Endothelial cell (in vitro differentiated cells): ENCODE results near the gene TNFRSF1B. TPM values are rescaled to one million over a fixed set of nuclear protein-coding genes. Genes with fewer than 3 reads are reported as not detected.
A peak's percentile ranks its signal among the peaks of the same experiment; 100 is the strongest.

ENCODE experiments used
- DNase-seq: peaks from one replicate; pipeline ENCODE4 v3.0.0; 2021; ENCODE audit warnings: low spot score
- H3K27ac Mint-ChIP-seq: one replicate; pipeline ENCODE4 v1.8.0; 2021; ENCODE audit warnings: mixed read lengths, inconsistent platforms; ENCODE audit not compliant: unreplicated experiment
- H3K27me3 Mint-ChIP-seq: one replicate; pipeline ENCODE4 v1.8.0; 2021; ENCODE audit warnings: mild to moderate bottlenecking, moderate library complexity, mixed read lengths, inconsistent platforms; ENCODE audit not compliant: unreplicated experiment
- H3K36me3 Mint-ChIP-seq: one replicate; pipeline ENCODE4 v1.8.0; 2021; ENCODE audit warnings: mild to moderate bottlenecking, low read depth, mixed read lengths, inconsistent platforms; ENCODE audit not compliant: unreplicated experiment
- H3K4me1 Mint-ChIP-seq: one replicate; pipeline ENCODE4 v1.8.0; 2021; ENCODE audit warnings: mild to moderate bottlenecking, mixed read lengths, inconsistent platforms; ENCODE audit not compliant: unreplicated experiment
- H3K4me3 Mint-ChIP-seq: one replicate; pipeline ENCODE4 v1.8.0; 2021; ENCODE audit warnings: mild to moderate bottlenecking, mixed read lengths, inconsistent platforms; ENCODE audit not compliant: unreplicated experiment
- H3K9me3 Mint-ChIP-seq: one replicate; pipeline ENCODE4 v1.8.0; 2021; ENCODE audit warnings: mixed read lengths, inconsistent platforms; ENCODE audit not compliant: unreplicated experiment
- total RNA-seq: library from RNA; stranded (reverse); fragmentation: NEBNext Ultra II Directional; extraction: Animal tissue kit (Norgen Biotek cat#: 25700); gene quantifications from one replicate; pipeline ENCODE4 v1.2.1, GENCODE V29; 2021; ENCODE audit not compliant: unreplicated experiment
- TF ChIP-seq, protein P1 (sequence below): fragments of 200-600 bp; sonication (generic); IDR thresholded peaks from one replicate; pipeline ENCODE4 v1.5.0; 2021; ENCODE audit warnings: antibody characterized with exemption; ENCODE audit not compliant: unreplicated experiment

The TNFRSF1B gene
- total RNA-seq, 1 donor from 2014 or later: 142 TPM

DNA sequence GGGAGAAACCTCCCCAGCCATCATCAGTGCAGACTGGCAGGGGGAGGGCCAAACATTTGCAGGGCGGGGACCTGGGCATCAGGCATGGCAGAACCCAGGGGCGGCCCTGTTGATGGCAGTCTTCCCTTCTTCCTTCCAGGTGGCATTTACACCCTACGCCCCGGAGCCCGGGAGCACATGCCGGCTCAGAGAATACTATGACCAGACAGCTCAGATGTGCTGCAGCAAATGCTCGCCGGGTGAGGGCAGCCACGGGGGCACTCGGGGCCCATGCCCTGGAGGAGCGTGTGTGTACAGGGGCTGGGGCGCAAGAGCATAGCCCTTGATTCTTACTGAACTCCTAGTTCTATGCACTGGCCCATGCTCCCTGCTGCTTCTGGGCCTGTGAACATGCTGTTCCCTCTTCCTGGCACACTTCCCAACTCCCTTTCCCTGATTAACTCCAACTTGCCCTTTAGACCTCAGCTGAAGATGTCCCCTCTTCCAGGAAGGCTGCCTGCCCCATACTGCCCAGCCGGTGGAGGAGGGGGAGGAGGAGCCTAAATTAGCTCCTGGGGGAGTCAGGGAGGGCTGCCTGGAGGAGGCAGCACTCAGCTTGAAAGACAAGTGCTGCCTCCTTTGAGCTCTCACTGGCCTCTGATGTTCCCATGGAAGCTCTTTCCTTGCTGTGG, 22.0 kb downstream of the TNFRSF1B start:
- Mint-ChIP-seq H3K36me3 (peaks cover 39% of the 10 kb centered on the region), H3K27me3 (peaks cover 25% of the 10 kb centered on the region), H3K4me3 (no peak overlapping the region), H3K4me1 (peaks cover 53% of the 10 kb centered on the region), H3K27ac (no peak overlapping the region), H3K9me3 (no peaks in the 10 kb centered on the region)
- TF ChIP-seq, protein P1, sequence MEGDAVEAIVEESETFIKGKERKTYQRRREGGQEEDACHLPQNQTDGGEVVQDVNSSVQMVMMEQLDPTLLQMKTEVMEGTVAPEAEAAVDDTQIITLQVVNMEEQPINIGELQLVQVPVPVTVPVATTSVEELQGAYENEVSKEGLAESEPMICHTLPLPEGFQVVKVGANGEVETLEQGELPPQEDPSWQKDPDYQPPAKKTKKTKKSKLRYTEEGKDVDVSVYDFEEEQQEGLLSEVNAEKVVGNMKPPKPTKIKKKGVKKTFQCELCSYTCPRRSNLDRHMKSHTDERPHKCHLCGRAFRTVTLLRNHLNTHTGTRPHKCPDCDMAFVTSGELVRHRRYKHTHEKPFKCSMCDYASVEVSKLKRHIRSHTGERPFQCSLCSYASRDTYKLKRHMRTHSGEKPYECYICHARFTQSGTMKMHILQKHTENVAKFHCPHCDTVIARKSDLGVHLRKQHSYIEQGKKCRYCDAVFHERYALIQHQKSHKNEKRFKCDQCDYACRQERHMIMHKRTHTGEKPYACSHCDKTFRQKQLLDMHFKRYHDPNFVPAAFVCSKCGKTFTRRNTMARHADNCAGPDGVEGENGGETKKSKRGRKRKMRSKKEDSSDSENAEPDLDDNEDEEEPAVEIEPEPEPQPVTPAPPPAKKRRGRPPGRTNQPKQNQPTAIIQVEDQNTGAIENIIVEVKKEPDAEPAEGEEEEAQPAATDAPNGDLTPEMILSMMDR: no peak
- no peak for DNase-seq

DNA sequence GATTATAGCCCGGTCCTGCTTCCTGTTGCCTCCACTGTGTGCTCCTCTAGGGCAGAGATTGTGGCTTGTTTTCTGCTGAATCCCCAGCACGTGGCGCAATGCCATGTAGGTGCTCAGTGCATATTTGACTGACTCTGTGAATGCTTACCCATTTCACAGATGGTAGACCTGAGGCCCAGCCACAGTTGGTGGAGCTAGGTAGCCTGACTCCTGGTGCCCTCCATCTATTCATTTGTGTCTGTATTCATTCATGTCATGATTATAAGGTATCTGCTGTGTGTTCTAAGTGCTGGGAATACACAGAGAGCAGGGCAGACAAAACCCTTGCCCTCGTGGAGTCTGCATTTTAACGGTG, 22.5 kb downstream of the TNFRSF1B start:
- H3K4me1 Mint-ChIP-seq: peaks cover 53% of the 10 kb centered on the region
- TF ChIP-seq, protein P1: no peak
- peaks cover 43% of the 10 kb centered on the region for H3K36me3 Mint-ChIP-seq
- H3K9me3 Mint-ChIP-seq: no peaks in the 10 kb centered on the region
- H3K27me3 Mint-ChIP-seq: peaks cover 28% of the 10 kb centered on the region
- peak overlapping the region; percentile 2 for H3K27ac Mint-ChIP-seq
- H3K4me3 Mint-ChIP-seq: peak overlapping the region; percentile 56
- no peak for DNase-seq

DNA sequence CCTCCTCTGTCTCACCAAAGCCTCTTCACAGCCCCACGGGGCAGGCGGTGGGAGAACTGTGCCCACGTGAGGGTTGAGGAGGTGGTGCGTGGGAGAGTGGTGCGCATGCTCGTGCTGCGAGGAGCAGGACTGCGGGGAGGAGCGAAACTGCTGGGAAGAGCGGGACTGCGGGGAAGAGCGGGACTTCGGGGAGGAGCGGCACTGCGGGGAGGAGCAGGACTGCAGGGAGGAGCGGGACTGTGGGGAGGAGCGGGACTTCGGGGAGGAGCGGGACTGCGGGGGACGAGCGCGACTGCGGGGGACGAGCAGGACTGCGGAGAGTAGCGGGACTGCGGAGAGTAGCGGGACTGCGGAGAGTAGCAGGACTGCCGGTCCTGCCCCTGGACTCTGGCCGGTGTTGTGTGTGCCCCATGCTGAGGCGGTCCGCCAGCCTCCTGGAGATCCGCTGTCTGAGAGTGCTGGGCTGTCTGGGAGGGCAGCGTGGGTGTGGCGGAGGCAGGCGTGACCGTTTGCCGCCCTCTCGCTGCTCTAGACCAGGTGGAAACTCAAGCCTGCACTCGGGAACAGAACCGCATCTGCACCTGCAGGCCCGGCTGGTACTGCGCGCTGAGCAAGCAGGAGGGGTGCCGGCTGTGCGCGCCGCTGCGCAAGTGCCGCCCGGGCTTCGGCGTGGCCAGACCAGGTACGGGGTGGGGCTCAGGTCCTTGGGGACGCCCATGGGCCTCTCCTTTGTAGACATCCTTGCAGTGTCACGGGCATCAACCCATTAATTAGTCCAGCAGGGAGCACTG, 24.6 kb downstream of the TNFRSF1B start:
- TF ChIP-seq, protein P1: no peak
- Mint-ChIP-seq H3K27me3 (peaks cover 26% of the 10 kb centered on the region), H3K4me3 (no peak overlapping the region), H3K27ac (peak overlapping the region; percentile 42), H3K4me1 (peaks cover 36% of the 10 kb centered on the region), H3K36me3 (peaks cover 54% of the 10 kb centered on the region), H3K9me3 (no peaks in the 10 kb centered on the region)
- no peak for DNase-seq

DNA sequence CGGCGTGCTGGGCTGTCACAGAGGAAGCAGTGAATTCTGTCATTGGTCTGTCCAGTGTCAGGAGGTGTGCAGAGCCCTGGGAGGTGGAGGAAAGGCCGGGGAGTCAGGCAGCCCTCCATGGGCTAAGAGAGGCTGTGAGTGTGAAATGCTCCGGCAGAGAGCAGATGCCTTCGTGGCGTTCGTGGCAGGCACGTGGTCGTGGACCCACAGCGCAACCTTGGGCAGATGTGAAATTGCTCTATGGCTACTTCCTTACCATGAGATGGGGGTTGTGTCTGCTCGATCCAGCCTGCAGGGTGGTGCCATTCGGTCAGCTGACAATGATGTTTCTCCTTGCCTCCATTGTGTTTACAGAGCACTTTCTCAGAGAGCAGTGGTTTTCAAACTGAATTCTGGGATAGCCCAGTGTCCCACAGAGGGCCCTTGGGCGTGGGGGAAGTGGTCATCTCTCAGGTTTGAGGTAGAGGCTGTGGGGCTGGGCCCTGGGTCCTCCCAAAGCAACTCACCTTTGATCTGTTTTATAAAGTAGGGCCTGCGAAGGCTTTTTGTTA, 27.9 kb downstream of the TNFRSF1B start:
- peaks cover 39% of the 10 kb centered on the region for H3K36me3 Mint-ChIP-seq
- H3K27me3 Mint-ChIP-seq: peaks cover 8% of the 10 kb centered on the region
- H3K27ac Mint-ChIP-seq: no peak overlapping the region
- H3K4me3 Mint-ChIP-seq: no peak overlapping the region
- DNase-seq: no peak
- no peaks in the 10 kb centered on the region for H3K9me3 Mint-ChIP-seq
- TF ChIP-seq, protein P1: no peak
- H3K4me1 Mint-ChIP-seq: peaks cover 12% of the 10 kb centered on the region

DNA sequence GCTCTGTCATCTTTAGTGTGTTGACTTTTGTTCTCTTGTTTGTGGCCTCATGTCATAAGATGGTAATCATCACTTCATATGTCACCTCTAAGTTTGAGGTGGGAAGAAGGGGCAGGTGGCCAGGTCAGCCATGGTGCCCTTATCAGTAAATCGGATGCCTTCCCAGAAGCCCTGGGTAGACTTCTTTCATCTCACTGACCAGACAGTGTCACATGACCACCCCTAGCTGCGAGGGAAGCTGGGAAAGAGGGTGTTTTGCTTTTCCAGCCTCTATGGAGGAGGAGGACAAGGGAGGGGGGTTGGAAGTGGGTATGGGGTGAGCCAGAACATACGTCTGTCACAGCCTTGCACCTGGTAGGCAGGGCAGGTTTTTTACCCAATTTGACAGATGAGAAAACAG, 28.6 kb downstream of the TNFRSF1B start:
- Mint-ChIP-seq H3K9me3 (no peaks in the 10 kb centered on the region), H3K36me3 (peaks cover 36% of the 10 kb centered on the region), H3K27ac (no peak overlapping the region), H3K4me3 (no peak overlapping the region), H3K4me1 (peaks cover 10% of the 10 kb centered on the region), H3K27me3 (peaks cover 5% of the 10 kb centered on the region)
- TF ChIP-seq, protein P1: no peak
- DNase-seq: no peak
